GDM1 (cell line): ENCODE measurements around the gene HSF2BP.
"Not testable (repeated sequence)": the region's sequence is repeated elsewhere in the genome, so short reads cannot be mapped to it uniquely, and the experiment has no call there.

Source experiments
- DNase-seq: peaks from one replicate; lab custom pipeline; 2025; lab: John Stamatoyannopoulos, UW

HSF2BP gene

DNA sequence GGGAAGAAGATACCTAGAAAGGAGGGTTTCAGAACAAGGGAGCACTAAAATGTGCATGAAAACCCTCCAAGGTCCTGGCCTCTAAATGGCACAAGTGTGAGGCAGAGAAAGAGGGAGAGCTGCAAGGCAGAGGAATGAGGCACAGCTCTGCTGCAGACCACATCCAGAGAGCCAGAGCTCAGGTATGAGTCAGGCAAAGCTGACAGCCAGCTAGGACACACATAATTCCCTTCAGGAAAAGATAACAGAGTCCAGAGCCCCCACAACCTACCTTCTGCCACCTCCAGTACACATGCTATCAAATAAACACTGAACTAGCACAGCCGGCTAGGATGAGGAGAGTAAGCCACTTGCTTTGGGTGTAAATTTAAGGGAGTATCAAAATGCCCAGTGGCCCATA lies 62.2 kb downstream of the HSF2BP start:
- no peak for DNase-seq

DNA sequence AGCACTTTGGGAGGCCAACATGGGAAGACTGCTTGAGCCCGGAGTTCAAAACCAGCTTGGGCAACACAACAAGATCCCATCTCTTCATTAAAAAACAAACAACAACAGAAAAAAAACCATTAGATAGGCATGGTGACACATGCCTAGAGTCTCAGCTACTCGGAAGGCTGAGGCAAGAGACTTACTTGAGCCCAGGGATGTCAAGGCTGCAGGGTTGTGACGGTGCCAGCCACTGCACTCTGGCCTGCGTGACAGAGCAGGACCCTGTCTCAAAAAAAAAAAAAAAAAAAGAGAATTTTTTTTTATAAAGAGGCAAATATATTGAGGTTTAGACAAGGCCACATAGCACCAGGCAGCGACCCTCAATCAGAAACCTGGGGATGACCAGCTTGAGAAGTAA lies 62.7 kb downstream of the HSF2BP start:
- DNase-seq = no peak

DNA sequence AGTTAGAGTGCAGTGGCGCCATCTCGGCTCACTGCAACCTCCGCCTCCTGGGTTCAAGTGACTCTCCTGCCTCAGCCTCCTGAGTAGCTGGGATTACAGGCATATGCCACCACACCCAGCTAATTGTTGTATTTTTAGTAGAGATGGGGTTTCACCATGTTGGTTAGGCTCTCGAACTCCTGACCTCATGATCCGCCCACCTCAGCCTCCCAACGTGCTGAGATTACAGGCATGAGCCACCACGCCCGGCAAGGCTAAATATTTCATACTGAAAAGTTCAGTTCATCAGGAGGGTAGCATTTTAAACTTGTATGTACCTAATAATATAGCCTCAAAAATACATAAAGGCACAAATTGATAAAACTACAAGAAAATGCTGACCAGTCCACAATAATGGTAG lies 63.5 kb downstream of the HSF2BP start:
- DNase-seq = not testable (repeated sequence)

DNA sequence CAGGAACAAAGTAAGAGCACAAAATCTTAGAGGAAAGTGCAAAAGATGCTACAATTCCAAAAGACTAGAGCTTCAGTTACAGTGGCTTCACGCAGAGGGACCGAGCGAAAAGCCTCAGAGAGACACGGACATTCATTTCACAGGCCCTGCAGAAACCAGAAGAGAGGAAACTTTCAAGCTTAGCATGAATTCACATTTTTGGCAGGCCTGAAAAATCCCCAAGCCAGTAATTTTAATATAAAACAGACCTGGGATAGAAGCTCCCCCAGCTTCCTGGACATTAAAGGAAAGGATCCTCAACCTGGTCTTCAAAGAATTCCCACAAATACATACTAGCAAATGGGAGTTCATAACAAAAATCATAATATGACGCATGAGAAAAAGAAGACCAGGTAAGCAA lies 66.2 kb downstream of the HSF2BP start:
- no peak for DNase-seq

DNA sequence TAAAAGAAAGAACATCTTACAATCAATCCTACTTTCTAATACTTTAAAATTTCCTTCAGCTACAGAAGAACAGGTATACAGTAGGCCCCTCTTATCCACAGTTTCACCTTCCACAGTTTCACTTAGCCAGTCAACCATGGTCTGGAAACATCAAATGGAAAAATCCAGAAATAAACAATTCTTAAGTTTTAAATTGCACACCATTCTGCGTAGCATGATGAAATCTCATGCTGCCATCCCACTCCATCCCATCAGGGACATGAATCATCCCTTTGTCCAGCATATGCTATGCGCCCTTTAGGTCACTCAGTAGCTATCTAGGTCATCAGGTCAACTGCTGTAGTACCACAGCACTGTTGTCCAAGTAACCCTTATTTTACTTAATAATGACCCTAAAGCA lies 67.7 kb downstream of the HSF2BP start:
- DNase-seq = no peak

DNA sequence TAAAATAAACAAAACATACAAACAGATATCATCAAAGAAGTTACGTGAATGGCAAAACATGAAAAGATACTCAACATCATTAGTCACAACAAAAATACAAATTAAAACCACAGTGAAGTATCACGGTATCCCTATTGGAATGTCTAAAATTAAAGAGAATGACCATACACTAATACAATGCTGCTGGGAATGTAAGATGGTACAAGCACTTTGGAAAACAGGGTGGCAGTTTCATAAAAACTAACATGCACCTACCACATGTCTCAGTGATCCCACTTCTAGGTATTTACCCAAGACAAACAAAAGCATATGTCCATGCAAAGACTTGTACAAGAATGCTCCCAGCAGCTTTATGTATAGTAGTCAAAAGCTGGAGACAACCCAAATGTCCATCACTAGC lies 69.1 kb downstream of the HSF2BP start:
- no peak for DNase-seq

DNA sequence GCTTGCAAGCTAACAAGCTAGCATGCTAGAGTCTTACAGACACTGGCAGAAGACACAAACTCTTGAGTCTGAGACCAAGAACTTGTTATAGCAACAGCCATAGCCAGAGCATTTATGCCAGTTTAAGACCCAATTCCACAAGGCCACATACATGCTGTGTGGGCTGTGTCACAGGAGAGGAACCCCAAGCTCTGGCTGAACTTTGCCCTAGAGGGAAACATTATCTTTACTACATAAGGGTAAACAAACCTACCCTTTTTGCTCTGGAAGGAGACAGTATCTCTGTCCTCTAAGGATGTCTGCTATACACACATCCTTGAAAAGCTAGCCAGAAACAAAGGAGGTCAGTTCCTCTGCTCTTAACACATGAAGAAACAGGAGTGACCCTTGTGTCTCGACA lies 70.3 kb downstream of the HSF2BP start:
- DNase-seq = no peak

DNA sequence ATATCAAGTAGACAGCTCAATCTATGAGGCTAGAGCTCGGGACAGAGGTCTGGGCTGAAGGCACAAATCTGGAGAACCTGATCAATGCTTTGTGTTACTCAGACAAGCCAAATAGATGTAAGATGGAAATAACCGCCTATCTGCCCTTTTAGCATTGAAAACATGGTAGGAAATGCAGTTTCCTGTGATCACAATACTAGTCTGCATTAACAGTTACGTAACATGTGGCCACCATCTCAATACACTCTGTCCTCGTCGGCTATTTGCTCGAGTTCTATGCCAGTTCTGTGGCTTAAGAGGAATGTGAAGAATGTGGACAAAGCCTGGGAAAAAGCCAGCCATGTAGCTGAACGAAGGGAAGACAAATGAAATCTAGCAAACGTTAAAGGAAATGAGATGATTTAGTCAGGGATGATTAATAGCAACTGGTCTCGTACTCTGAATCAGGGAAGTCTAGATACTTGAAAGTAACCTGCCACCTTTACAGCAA lies 73.3 kb downstream of the HSF2BP start:
- no peak for DNase-seq

DNA sequence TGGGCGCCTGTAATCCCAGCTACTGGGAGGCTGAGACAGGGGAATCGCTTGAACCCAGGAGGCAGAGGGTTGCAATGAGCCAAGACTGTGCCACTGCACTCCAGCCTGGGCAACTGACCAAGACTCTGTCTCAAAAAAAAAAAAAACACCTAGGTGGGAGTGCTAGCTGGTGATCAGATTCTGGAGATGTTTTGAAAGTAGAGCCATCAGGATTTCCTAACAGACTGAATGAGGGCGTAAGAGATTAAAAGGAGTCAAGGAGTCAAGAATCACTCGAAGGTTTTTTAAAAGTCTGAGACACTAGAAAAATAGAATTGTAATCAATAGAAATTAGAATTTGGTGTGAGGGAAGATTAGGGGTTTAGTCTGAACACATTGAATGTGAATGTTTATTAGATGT lies 73.8 kb downstream of the HSF2BP start:
- no peak for DNase-seq

DNA sequence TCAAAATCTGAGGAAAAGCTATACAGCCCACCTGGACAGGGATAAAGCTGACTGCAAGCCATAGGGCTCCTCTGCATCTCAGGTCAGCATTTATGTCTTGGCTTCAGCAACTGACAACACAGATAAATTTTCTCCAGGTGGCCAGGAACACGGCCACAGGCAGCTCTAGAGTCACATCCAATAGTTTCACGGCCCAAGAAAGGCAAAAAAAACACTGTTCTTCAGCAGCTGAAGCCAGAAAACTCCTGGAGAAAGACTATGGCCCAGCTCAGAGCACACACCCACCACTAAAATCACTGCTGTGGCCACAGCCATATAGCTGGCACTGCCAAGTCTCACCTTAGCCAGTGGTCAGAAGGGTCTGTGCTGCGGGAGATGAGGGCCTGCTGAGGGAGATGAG lies 77.8 kb downstream of the HSF2BP start:
- no peak for DNase-seq

DNA sequence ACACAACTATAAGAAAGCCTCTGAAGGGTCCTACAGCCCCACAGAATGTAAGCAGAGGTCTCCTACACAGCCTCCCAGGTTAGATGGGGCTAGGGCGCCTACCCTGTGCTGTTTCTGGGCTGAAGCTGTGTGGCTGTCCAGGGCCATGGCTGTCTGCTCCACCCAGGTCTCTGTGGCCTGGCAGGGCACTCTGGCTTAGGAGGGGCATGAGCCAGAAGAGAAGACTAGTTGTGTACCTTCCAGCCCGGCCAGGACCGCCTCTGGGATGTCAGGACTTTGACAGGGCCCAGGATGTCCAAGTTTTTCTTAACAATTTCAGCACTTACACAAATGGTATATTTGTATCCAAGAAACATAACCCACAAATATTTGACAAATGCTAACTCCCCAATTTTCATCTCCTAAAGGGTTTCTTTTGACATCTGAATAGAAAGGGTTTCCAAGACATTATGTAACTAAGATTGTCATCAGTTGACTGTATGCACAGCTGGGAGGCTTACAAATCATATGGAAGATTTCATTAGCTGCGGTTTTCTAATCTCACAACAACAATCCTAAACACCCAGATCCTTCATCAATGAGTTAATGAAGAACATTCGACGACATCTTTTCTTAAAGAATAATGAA lies 80.5 kb downstream of the HSF2BP start:
- DNase-seq = no peak

DNA sequence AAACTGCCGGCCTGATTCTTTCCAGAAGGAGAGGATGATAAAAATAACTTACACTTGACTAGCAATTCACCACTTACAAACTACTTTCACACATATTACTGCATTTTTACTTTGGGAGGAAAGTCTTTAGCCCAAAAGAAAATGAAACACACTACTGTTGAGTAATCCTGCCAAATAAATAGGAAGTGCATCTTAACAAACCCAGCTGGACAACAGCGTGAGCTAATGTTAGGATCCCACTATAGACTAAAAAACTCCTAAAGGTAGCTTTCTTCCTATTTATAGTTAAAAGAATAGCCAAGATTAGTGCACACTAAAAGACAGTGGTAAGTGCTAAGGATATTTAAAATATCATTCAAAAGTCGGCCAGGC lies 83.8 kb downstream of the HSF2BP start:
- no peak for DNase-seq

DNA sequence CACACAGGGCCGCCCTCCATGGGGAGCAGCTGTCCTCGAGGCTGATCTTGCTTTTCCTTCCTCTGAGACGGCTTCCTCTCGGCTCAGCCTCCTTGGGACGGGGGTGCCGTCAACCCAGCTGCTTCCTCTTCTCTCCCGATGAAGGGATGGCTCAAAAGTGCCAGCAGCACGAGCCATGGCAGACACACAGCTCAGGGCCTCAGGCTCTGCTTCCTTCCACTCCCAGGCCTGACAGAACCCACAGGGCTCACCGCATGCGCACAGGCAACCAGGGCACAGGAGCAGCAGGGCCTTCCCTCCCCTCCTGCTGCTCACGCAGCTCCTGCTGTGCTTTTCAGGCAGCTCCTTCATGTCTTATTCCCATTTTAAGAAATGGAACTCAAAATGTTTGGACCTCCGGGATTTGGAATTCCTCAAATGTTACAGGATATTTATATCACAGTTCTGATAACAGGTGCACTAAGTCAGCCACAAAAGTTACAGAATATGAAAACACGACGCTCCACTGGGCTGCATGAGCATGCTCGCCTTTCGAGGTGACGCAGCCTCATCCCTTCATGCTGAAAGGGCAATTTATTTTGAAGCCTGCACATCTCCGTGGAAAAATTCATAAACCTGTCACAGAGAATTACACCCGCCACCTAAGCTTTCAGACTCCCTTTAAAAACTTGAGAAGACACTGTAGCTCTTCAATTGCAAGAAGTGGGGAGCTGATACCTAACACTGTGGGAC lies 84.4 kb downstream of the HSF2BP start:
- peak; percentile 85 for DNase-seq

DNA sequence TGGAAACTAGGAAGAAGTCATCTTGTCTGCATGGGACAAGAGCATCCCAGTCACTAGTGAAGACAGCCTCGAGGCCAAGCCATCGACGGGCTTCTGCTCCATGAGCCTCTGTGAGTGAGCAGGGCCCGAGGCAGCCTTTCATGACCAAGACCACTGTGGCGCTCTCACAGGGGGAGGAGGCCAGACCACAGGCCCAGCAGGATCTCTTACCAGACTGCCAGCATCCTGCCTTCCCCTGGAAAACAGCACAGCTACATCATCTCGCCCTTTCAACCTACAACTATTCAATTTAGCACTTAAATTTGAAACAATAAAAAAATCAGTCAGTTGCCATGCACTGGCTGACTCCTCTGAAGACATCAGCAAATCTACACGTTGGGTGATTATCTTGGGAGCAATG lies 85.4 kb downstream of the HSF2BP start:
- DNase-seq = no peak

DNA sequence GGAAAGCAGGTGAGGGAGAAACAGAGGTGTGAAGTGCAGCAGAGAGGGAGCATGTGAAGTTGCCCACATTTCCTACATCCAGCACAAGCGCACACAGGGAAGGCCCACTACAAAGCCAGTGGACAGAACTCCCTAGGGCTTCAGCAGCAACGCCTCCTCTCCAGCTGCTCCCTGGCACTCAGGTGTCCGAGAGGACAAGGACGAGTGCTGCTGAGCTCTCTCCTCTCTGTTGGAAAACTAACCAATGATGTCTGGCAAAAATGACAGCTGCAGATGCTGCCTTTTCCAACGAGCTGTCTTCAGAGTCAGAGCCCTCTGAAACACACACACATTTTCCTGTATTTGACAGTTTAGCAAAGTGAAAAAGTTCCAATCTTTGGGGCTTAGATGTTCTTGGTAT lies 86.8 kb downstream of the HSF2BP start:
- no peak for DNase-seq

DNA sequence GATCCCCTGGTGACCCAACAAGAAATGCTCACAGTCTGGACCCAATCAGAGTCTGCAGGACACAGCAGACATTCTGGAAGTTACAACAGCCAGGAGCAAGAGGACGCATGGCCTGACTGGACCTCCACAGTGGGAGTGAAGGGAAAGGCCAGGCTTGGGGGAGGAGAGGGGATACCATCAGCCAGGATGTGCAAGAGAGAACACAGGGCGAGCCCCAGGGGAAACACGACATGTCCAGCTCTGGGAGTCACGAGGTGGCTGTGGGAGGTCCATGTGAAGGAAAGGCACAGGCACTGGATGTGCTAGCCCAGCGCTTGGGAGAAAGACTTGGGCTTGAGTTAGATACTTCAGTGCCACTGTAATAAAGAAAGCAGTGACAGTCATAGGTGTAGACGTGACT lies 87.3 kb downstream of the HSF2BP start:
- no peak for DNase-seq

DNA sequence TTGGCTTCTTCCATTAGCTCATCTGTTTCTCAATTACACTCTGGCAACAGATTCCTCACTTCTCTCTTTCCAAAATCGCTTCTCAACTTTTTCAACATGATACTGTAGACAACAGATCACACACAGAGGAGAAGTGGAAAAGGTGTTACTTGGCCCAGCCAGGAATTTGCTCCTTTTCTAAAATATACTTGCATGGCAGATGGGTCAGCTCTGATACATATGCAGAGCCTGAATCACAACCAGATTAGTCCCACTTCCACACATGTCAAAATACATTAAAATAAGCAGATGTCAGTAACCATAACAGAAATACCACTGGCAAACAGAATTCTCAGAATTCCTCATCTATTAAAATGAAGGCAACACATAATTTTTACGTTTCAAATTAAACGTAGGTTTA lies 89.1 kb downstream of the HSF2BP start:
- DNase-seq = not testable (repeated sequence)

DNA sequence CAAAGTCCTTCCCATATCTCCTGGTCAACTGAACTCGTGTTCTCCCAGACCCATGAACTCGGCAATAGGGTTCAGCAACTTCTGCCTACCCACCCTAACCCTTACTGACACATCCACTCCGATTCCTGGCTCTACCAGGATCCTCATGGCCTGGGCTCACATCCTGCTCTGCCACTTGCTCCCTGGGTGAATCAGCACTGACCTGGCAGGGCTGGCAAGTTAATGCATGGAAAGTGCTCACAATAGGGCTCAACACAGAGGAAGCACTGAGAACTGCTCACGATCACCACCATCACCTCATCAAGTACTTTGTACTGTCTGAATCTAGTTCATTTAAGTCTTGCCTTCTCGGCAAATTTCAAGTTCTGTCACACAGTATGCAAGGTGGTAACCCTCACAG lies 96.8 kb downstream of the HSF2BP start:
- DNase-seq = not testable (repeated sequence)

DNA sequence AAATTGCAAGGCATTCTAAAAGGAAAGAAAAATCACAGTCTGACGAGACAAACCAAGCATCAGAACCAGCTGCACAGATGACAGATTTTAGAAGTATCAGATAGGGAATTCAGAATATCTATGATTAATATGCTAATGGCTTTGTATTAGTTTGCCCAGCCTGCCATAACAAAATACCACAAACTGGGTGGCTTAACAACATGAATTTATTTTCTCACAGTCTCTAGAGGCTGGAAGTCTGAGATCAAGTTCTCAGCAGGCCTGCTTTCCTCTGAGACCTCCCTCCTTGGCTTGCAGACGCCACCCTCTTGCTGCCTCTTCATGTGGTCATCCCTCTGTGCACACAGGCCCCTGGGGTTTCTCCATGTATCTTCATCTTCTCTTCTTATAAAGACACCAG lies 118.7 kb downstream of the HSF2BP start:
- not testable (repeated sequence) for DNase-seq

DNA sequence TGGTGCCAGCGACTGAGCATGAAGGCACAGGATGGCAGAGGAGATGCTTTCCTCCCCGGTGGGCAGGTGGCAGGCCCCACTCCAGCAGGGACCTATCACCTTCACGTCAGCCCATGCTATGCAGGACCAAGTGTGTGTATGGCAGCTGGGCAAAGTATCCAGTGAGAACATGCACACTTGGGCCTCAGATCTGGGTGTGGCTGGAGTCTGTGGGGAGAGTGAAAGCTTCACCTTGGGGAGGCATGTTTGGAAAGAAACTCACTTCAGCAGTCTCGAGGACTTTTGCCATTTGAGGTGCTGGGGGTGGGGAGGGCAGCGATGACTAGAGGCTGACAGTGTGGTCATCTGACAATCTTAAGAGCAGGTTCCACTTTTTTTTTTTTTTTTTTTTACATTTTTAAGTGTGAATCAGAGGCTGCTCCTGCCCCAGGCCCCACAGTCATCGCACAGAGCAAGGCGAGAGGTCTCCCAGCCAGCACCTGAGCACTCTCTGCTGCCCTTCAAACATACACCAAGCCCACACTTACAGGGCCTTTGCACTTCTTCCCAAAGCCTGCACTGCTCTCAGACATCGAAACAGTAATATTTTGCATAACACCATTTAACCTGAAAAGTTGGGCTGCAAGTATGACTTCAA lies 136.7 kb downstream of the HSF2BP start:
- DNase-seq = not testable (repeated sequence)

DNA sequence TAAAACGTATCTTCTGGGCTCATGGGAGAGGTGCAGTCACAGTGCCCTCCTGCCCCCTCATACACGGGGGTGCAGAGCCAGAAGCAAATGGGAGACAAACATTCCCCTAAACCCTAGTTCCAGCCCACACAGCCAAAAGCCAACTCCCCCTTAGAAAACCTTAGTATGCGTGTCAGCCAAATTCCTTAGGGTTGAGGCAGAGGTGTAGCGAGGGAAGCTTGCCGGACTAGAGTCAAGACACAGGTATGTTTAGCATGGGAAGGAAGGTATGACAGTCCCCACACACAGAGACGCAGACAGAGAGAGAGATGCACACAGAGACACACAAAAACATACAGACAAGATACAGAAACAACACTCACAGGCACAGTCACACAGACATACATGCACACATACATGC lies 141.6 kb downstream of the HSF2BP start:
- DNase-seq = not testable (repeated sequence)

DNA sequence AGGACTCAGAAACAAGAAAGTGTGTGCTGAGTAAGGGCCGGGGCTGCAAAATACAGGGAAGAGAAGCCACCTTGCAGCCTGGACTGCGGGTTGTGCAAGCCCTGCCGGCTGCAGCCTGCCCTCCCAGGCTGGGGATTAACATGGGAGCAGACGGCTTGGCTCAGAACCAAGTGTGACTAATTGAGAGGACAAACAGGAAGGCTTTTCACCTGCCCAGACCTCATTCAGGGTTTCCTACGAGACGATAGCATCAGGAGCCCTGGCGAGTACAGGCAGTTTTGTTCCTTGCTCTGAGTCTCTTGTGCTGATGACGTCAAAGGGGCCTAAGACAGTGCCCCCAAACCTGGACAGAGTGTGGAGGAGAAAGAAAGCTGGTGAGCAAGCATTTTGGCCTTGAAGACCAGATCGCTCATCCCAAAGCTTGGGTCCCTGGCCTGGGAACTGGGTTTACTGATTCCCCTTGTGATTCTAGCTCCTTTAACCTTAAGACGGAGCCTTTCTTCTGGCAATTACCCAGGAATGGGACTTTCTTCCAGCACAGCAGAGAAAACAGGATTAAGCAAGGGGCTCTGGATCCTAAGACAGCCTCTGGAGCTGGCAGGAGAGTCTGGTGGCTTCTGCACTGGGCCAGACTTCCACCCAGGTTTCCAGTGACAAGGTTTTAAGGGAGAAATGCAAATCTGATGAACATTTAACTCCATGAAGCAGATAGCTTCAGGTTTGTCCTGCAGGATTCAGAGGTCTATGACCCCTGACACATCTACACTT lies 142.2 kb downstream of the HSF2BP start:
- not testable (repeated sequence) for DNase-seq
